H1 (cell line): ENCODE data around the gene MS4A15.

ENCODE experiments used
- CEBPB ChIP-seq: IDR thresholded peaks from 2 replicates; pipeline ENCODE4 v1.6.1; 2012; ENCODE audit warnings: low read depth, low read length
- CTCF ChIP-seq, 3 experiments: IDR thresholded peaks; 1 replicate in 2 of 3; 2 replicates in 1 of 3; pipeline versions ENCODE4 v1.5.1 to v1.6.1; 2011; ENCODE audit warnings: low read length in 3 of 3, mild to moderate bottlenecking in 3 of 3, inconsistent platforms in 2 of 3, low read depth in 1 of 3, moderate library complexity in 1 of 3; ENCODE audit not compliant: insufficient read depth in 1 of 3; ENCODE audit errors: control extremely low read depth in 1 of 3
- HDAC2 ChIP-seq, 2 experiments: fragments of 300-600 bp in 1 of 2; sonication (generic) in 1 of 2; IDR thresholded peaks; 2 replicates each; pipeline ENCODE4 v1.6.1; 2011 to 2012; ENCODE audit warnings: low read depth in 2 of 2, low read length in 2 of 2, mild to moderate bottlenecking in 2 of 2, moderate library complexity in 2 of 2, borderline replicate concordance in 1 of 2, inconsistent platforms in 1 of 2
- PHF8 ChIP-seq: fragments of 200-600 bp; sonication (generic); conservative IDR thresholded peaks from 2 replicates; pipeline ENCODE4 v1.7.1; 2012; ENCODE audit warnings: low read depth, mild to moderate bottlenecking, inconsistent platforms, low read length, moderate library complexity
- TAF1 ChIP-seq: IDR thresholded peaks from 2 replicates; pipeline ENCODE4 v1.6.1; 2011; ENCODE audit warnings: mild to moderate bottlenecking, low read depth, low read length

GRCh38 chr11:60814112-60814511 is 57.4 kb downstream of the MS4A15 start:
- TF ChIP-seq CTCF (IDR thresholded peaks at IDR 0.05; ENCODE audit: control extremely low read depth in 1 of 3, insufficient read depth in 1 of 3, low read depth in 1 of 3, low read length in 3 of 3) (no peak), HDAC2 (IDR thresholded peaks at IDR 0.05; ENCODE audit: borderline replicate concordance in 1 of 2, low read depth in 2 of 2, low read length in 2 of 2) (no peak), PHF8 (no peak), CEBPB (no peak), TAF1 (no peak)
